Activated CD4-positive, CD25-positive, alpha-beta regulatory T cell treated with anti-CD3 and anti-CD28 coated beads, Interleukin-2, amount 50 U/mL, for 72 hours (primary cell): ENCODE measurements around the gene TTC1.

Experiments
- DNase-seq: peaks from one replicate; pipeline ENCODE4 v3.0.0; 2021

TTC1 gene

DNA sequence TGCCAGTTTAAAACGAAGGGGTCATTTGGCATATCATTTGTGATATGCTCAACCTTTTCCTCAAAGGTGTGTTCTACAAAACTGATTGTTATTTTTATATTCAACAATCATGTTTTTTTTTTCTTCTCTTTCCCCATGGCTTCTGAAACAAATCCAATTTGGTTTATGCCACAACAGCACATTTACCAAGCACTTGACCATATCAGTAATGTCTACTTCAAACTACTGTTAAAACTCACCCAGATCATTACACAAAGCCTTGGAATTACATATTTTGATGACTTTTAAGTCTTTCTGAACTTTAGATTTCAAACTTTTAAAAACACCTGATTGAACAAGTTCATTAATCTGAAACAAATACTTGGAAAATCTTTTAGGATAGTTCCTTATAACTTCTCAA, 81.1 kb downstream of the TTC1 start:
- no peak for DNase-seq

DNA sequence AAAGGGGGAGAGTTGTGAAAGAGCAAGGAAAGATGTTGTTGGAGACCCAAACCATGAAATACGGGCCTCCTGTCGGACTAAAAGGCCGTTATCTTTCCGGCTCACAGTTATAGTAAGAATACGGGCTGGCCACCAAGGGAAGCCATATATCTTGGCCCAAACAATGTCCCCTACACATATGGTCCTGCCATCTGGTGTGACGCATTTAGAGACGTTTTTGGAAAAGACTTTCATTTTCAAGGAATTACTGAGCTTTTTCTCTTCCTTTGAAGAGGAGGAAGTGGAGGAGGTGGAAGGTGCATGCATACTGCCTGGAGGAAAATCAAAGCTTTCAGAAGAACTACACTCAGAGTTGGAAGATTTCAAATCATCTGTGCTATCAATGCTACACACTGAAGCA, 83.6 kb downstream of the TTC1 start:
- DNase-seq = no peak

DNA sequence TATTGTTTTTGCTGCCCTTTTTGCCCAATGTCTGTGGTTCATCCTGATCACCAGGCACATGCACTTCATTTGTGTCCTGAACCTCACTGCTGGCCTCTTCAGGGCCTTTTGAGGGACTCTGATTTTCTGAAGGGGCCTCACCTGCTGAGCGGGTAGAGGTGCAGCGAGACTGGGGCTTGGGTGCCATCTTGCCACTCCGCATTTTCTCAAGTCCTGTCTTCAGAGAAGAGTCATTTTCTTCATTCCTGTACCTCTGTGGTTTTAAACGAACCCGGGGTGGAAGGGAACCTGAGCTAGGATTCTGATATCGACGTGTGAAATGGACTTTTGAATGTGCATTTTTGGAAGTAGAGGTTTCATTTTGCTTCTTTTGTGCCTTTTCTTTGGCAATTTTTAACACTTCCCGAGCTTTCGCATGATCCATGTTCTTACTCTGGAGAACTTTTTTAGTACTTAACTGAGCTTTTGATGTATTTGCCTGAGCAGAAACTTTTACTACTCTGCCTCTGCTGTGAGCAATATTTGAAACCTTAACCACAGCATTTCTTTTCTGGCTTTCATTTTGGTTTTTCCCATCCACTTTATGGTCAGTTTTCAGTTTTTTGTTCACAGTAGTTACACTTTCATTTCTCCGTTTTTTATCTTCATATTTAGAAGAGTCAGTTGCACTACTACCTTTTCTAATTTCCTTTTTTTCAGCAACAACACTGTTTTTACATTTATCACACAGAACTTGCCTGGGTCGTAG, 84.2 kb downstream of the TTC1 start:
- DNase-seq = no peak

DNA sequence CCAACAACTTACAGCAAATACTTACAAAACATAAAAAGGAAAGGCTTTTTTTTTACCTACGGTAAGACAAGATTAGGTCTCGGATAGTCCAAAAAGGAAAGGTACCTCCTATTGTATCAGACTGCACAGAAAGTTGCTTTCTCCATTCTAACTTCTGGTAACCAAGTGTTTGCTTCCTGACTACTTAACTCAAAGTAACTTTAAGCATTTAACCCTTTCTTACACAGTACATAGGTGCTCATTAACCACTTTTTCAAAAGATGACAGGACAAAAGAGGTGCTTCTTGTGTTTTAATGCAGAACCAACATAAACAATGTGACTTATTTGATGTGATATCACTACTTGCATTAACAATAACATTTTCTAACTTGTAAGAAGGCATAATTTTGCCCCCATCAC, 87.2 kb downstream of the TTC1 start:
- DNase-seq = no peak

DNA sequence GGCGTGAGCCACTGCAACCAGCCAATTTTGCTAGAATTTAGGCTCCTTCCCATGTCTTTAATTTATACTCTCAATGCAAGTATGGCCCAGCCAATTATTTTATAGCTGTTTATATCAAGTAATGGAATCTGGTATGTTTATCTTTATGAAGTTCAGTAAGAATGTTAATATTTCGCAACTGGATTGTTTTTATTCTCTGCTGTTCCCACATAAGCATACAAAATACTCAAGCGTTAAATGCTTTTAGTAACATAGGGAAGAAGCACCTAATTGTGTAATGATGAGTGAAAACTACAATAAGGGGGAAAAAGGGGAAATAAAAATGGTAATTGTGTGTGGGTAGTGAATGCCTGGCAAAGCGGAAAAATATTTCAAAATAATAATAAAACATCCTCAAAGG, 89.1 kb downstream of the TTC1 start:
- no peak for DNase-seq

GRCh38 chr5:160105686-160106360, 96.9 kb downstream of the TTC1 start:
- no peak for DNase-seq

GRCh38 chr5:160108124-160108523, 99.2 kb downstream of the TTC1 start:
- no peak for DNase-seq
